Right kidney (tissue), 1 donor: ENCODE measurements around the gene TAAR2.
"Not testable (repeated sequence)": the region's sequence is repeated elsewhere in the genome, so short reads cannot be mapped to it uniquely, and the experiment has no call there.

Experiments used
- DNase-seq: peaks from one replicate; pipeline ENCODE4 v3.0.0-alpha.2; 2016

The TAAR2 gene

GRCh38 chr6:132612449-132613108 lies 11.5 kb downstream of the TAAR2 start:
- DNase-seq = no peak

GRCh38 chr6:132611616-132612015 lies 12.5 kb downstream of the TAAR2 start:
- DNase-seq = no peak

GRCh38 chr6:132607544-132608233 lies 16.4 kb downstream of the TAAR2 start:
- no peak for DNase-seq

DNA sequence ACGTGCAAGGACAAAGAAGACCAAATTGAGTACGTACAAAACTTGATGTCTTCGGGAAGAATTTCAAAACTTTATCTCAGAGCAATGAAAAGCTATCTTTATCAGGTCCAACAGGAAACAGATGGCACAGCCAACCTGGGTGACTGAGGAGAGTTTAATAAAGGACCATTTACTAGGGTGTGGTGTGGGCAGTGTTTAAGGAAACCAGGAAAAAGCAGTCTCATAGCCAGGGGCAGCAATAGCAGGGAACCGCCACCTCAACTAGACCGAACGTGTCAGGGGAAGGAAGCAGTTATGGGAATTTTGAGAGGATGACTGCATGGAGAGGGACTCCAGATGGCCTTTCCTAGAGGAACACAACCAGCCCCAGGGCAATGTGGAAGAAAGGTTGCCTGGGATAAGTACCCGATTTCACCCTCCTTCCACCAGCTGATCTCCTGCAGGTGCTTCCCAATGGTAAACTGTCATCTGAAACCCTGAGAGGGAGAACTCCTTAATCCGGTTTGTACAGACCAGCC lies 19.4 kb downstream of the TAAR2 start:
- DNase-seq = no peak

GRCh38 chr6:132600900-132601299 lies 23.2 kb downstream of the TAAR2 start:
- not testable (repeated sequence) for DNase-seq

GRCh38 chr6:132598473-132598872 lies 25.6 kb downstream of the TAAR2 start:
- no peak for DNase-seq

DNA sequence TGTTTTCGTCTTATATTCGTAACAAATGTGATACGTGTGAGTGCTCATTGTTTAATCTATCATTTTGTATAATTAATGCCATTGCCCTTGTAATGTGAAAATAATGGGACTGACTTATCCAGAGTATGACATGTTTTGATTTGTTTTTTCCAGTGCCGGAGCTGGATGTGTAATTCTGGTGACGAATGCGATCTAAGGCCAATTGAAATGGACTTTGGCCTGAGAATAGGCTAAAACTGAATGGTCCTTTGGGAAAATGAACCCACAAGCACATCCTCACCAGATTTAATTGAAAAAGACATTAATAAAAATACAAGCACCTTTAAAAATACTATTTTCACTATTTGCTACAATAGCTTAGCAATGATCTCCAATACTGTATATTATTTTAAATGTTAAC lies 27.9 kb downstream of the TAAR2 start:
- no peak for DNase-seq

GRCh38 chr6:132592855-132593254 lies 31.2 kb downstream of the TAAR2 start:
- no peak for DNase-seq

DNA sequence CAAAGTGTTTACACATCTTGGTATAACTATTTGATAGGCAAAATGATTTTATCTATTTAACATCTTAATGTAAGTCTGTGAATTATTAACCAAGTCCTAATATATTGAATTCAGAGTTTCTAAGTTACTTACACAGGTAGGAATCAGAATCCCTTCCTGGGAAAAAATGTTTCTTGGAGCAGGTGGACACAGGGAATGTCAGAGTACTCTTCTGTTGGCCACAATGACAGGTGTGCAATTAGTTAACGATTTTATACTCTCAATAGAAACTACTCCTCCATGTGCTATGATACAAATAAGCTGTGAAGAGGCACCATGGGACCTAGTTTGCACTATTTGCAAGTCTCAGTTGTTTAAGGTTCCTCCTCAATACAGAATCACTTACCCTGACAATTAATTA lies 33.7 kb downstream of the TAAR2 start:
- DNase-seq = no peak

- no peak for DNase-seq
Measured at GRCh38 chr6:132589454-132589853, 34.6 kb downstream of the TAAR2 start, which contains the start of gene TAAR5. Gene TAAR5, minus strand, starts transcription at chr6:132589741. Its CDS starts 55 bp downstream, at chr6:132589686.

GRCh38 chr6:132587424-132587823 lies 36.7 kb downstream of the TAAR2 start:
- DNase-seq = no peak

GRCh38 chr6:132584698-132585097 lies 39.4 kb downstream of the TAAR2 start:
- DNase-seq = no peak

DNA sequence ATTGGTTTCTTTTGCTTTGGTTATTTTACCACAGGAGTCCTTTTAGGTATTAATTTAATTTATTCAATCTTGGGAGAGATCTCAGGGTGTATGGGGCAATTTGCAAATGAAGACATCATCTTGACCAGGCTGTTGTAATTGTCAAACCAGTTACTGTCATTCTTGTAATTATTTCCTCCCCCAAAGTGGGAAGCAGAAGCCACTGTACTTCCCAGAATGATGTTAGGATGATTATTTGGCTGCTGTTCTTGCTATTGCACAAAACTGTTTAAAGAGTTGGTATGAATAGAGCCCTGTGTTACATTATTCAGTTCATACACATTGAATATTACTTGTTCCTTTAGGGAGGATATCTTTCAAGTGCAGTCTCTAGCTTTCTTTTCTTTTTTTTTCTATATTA lies 52.3 kb downstream of the TAAR2 start:
- DNase-seq = no peak

DNA sequence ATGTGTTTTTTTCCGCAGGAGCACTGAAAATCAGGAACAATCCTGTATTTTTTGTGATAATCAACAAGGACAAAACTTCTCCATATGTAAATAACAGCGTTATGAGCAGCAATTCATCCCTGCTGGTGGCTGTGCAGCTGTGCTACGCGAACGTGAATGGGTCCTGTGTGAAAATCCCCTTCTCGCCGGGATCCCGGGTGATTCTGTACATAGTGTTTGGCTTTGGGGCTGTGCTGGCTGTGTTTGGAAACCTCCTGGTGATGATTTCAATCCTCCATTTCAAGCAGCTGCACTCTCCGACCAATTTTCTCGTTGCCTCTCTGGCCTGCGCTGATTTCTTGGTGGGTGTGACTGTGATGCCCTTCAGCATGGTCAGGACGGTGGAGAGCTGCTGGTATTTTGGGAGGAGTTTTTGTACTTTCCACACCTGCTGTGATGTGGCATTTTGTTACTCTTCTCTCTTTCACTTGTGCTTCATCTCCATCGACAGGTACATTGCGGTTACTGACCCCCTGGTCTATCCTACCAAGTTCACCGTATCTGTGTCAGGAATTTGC lies 53.8 kb downstream of the TAAR2 start, which contains the start of gene TAAR6:
TAAR6 (plus strand) TSS at position 102 of the 557 bp plus-strand sequence; CDS start at position 102, 0 bp downstream.
- no peak for DNase-seq

- DNase-seq = no peak
Measured at GRCh38 chr6:132569170-132569569, 54.9 kb downstream of the TAAR2 start.

DNA sequence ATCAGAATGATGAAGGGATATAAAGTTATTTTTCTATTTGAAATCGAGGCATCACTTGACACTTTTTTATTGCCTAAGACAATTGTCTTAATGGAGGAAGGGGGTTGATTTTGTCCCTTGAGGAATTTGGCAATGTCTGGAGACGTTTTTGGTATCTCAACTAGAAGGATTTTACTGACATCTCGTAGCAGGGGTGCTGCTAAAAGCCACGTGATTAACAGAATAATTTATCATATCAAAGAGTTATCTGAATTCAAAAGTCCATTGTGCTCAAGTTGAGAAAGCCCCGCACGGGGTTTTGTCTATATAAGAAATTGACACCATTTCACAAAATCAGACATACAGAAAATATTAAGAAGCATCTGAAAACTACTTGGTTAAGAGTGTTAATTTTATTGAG lies 55.5 kb downstream of the TAAR2 start:
- no peak for DNase-seq

DNA sequence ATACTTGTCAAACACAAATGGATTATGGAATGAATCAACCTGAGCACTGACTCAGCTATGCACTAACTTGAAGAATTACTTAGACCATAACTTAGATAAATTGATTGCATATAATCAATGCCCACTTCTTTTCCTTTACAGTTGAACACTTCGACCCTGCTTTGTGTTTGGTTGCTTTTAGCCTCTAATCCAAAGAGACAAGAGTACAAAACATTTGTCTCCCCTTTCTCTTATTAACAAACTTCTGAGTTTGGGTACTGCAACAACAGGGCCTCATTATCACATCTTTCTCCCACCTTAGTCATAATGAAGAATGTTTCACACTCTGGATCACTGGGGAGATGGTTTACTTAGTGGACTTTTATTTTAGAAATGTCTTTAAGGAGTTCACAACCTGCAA lies 56.5 kb downstream of the TAAR2 start:
- DNase-seq = no peak
